Neural progenitor cell (in vitro differentiated cells): ENCODE measurements around the gene AIP.

Experiments used
- EZH2 ChIP-seq: fragments of 200-600 bp; sonication (generic); IDR thresholded peaks from 2 replicates; pipeline ENCODE4 v1.6.1; 2017; ENCODE audit warnings: antibody characterized with exemption, mild to moderate bottlenecking, moderate library complexity
- EZH2phosphoT487 ChIP-seq: fragments of 200-600 bp; sonication (generic); IDR thresholded peaks from 2 replicates; pipeline ENCODE4 v1.6.1; 2017; ENCODE audit warnings: antibody characterized with exemption
- TF ChIP-seq, protein P1 (sequence below): fragments of 200-600 bp; sonication (generic); IDR thresholded peaks from 2 replicates; pipeline ENCODE4 v1.5.1; 2017; ENCODE audit warnings: antibody characterized with exemption, mild to moderate bottlenecking

- TF ChIP-seq, protein P1, sequence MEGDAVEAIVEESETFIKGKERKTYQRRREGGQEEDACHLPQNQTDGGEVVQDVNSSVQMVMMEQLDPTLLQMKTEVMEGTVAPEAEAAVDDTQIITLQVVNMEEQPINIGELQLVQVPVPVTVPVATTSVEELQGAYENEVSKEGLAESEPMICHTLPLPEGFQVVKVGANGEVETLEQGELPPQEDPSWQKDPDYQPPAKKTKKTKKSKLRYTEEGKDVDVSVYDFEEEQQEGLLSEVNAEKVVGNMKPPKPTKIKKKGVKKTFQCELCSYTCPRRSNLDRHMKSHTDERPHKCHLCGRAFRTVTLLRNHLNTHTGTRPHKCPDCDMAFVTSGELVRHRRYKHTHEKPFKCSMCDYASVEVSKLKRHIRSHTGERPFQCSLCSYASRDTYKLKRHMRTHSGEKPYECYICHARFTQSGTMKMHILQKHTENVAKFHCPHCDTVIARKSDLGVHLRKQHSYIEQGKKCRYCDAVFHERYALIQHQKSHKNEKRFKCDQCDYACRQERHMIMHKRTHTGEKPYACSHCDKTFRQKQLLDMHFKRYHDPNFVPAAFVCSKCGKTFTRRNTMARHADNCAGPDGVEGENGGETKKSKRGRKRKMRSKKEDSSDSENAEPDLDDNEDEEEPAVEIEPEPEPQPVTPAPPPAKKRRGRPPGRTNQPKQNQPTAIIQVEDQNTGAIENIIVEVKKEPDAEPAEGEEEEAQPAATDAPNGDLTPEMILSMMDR, result no peak
- TF ChIP-seq EZH2 (no peak), EZH2phosphoT487 (no peak)
These were observed 30.5 kb upstream of the AIP start, which contains the start of gene GPR152 for GRCh38 chr11:67452141-67452952.
